Panc1 (cell line): ENCODE results near the gene BPIFA1. TPM values are rescaled to one million over a fixed set of nuclear protein-coding genes. Genes with fewer than 3 reads are reported as not detected.

Source experiments
- ATAC-seq: fragments of 200-7000 bp; cut with Tn5 transposase; 2 replicates; pipeline ENCODE4 v1.9.1; 2020; ENCODE audit warnings: mild to moderate bottlenecking, moderate library complexity
- BruUV-seq: library from RNA; stranded (reverse); fragments of 400-500 nt; replicated peaks from 2 replicates; lab custom pipeline; 2021; lab: Mats Ljungman, UMichigan
- CTCF ChIA-PET: fragments of 300-600 bp; sonication (Branson Sonifier 250); formaldehyde crosslinking; loops from one replicate; lab custom pipeline; 2022; ENCODE audit warnings: antibody characterized with exemption; lab: Charles Lee
- POLR2A ChIA-PET: fragments of 300-600 bp; sonication (Branson Sonifier 250); formaldehyde crosslinking; loops from one replicate; lab custom pipeline; 2022; ENCODE audit warnings: antibody characterized with exemption; lab: Charles Lee
- DNase-seq: peaks from one replicate; pipeline ENCODE4 v3.0.0-alpha.2; 2010; ENCODE audit warnings: low read depth, low spot score
- H3K27ac ChIP-seq: 2 replicates; pipeline ENCODE4 v1.5.1; 2011; ENCODE audit warnings: mild to moderate bottlenecking, low read length, inconsistent platforms
- H3K27me3 ChIP-seq: fragments of 200-500 bp; sonication (Bioruptor generic); 2 replicates; pipeline ENCODE4 v1.6.0; 2014; ENCODE audit warnings: low read length, inconsistent platforms; ENCODE audit not compliant: control insufficient read depth, insufficient read depth
- H3K36me3 ChIP-seq: fragments of 200-500 bp; sonication (Bioruptor generic); 2 replicates; pipeline ENCODE4 v1.5.1; 2014; ENCODE audit warnings: inconsistent platforms, mild to moderate bottlenecking, low read length, moderate library complexity; ENCODE audit not compliant: control insufficient read depth, insufficient read depth
- H3K4me1 ChIP-seq: 2 replicates; pipeline ENCODE4 v1.5.1; 2011; ENCODE audit warnings: inconsistent platforms, mild to moderate bottlenecking, low read length, moderate library complexity; ENCODE audit not compliant: control insufficient read depth, insufficient read depth
- H3K4me3 ChIP-seq, 2 experiments: 2 replicates each; pipeline ENCODE4 v1.5.1; 2011 to 2012; ENCODE audit warnings: low read depth in 2 of 2, low read length in 2 of 2, mild to moderate bottlenecking in 2 of 2, inconsistent platforms in 1 of 2, moderate library complexity in 1 of 2
- H3K9me3 ChIP-seq: fragments of 200-500 bp; sonication (Bioruptor generic); 2 replicates; pipeline ENCODE4 v1.5.1; 2014; ENCODE audit warnings: low read depth, mild to moderate bottlenecking, inconsistent platforms, low read length, moderate library complexity; ENCODE audit not compliant: control insufficient read depth, insufficient read depth
- POLR2AphosphoS5 ChIP-seq: IDR thresholded peaks from 2 replicates; pipeline ENCODE4 v1.6.1; 2012; ENCODE audit warnings: mild to moderate bottlenecking, low read depth, low read length, moderate library complexity
- SIN3A ChIP-seq: IDR thresholded peaks from 2 replicates; pipeline ENCODE4 v1.6.1; 2012; ENCODE audit warnings: low read depth, mild to moderate bottlenecking, low read length, moderate library complexity, borderline replicate concordance; ENCODE audit not compliant: insufficient read depth
- TCF7L2 ChIP-seq: IDR thresholded peaks from 2 replicates; pipeline ENCODE4 v1.6.1; 2011; ENCODE audit warnings: mild to moderate bottlenecking, low read depth, low read length, inconsistent platforms
- in situ Hi-C: cut with HindIII; loops from 2 replicates; pipeline ENCODE4 v1.10.0; 2016; ENCODE audit warnings: low sequenced_read_pairs, low pct_unique_long_range_greater_than_20kb
- intact Hi-C: fragments of 100-400 bp; cut with micrococcal nuclease; formaldehyde crosslinking; loops from one replicate; pipeline ENCODE4 v1.10.0; 2022; ENCODE audit not compliant: unreplicated experiment
- total RNA-seq: library from RNA; stranded (reverse); gene quantifications from one replicate; pipeline ENCODE4 v1.2.1, GENCODE V29; 2021; ENCODE audit not compliant: unreplicated experiment
- TF ChIP-seq, protein P1 (sequence below): fragments of 450-650 bp; IDR thresholded peaks from 2 replicates; pipeline ENCODE4 v1.5.1; 2017; ENCODE audit warnings: mild to moderate bottlenecking
- TF ChIP-seq, protein P2 (sequence below), 2 experiments: IDR thresholded peaks; 2 replicates each; pipeline ENCODE4 v1.6.1; 2011 to 2012; ENCODE audit warnings: low read depth in 2 of 2, control low read depth in 1 of 2, low read length in 1 of 2, mild to moderate bottlenecking in 1 of 2, moderate library complexity in 1 of 2; ENCODE audit not compliant: insufficient read depth in 1 of 2

The BPIFA1 gene
- total RNA-seq, 1 experiment from 2014 or later = not detected

DNA sequence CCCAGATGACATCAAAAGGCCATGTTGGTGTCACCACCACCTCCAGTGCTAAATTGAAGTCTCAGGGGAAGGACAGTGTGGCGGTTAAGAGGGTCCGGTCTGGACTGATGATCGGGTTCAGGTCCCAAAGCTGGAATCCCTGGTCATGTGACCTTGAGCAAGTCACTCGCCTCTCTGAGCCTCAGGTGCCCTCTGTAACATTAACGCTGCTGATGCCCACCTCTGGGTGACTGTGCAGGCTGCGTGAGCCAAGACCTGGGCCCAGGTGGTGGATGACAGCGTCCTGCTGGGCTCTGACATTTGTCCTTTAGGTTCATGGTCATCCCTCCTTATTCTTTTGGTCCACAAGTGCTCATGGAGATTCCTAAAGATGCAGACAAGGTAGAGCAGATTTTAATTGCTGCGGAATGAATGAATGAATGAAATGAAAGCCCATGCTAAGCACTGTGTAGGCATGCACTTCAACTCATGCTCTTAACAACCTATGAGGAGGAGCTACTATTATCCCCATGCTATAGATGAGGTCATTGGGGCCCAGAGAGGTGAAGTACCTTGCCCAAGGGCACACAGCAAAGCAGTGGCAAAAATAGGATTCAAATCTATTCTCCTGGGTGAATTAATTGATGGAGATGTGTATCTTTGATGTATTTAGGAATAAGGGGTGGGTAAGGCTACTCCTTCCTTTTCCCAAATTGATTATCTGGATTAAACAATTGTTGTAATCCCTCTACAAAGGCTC is 46.6 kb downstream of the BPIFA1 start:
- POLR2A ChIA-PET = no interaction called here
- ATAC-seq (no peak), DNase-seq (no peak)
- Histone ChIP-seq H3K9me3 (no peaks in the 10 kb centered on the region), H3K27ac (no peak overlapping the region), H3K27me3 (no peaks in the 10 kb centered on the region), H3K36me3 (no peaks in the 10 kb centered on the region), H3K4me1 (no peaks in the 10 kb centered on the region), H3K4me3 (no peak overlapping the region)
- no TSS peak for BruUV-seq
- in situ Hi-C loops = no loop called here
- intact Hi-C loops = no loop called here
- CTCF ChIA-PET = no interaction called here
- TF ChIP-seq POLR2AphosphoS5 (no peak), TCF7L2 (no peak), SIN3A (no peak)
- TF ChIP-seq, protein P1, sequence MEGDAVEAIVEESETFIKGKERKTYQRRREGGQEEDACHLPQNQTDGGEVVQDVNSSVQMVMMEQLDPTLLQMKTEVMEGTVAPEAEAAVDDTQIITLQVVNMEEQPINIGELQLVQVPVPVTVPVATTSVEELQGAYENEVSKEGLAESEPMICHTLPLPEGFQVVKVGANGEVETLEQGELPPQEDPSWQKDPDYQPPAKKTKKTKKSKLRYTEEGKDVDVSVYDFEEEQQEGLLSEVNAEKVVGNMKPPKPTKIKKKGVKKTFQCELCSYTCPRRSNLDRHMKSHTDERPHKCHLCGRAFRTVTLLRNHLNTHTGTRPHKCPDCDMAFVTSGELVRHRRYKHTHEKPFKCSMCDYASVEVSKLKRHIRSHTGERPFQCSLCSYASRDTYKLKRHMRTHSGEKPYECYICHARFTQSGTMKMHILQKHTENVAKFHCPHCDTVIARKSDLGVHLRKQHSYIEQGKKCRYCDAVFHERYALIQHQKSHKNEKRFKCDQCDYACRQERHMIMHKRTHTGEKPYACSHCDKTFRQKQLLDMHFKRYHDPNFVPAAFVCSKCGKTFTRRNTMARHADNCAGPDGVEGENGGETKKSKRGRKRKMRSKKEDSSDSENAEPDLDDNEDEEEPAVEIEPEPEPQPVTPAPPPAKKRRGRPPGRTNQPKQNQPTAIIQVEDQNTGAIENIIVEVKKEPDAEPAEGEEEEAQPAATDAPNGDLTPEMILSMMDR = no peak
- TF ChIP-seq, protein P2, sequence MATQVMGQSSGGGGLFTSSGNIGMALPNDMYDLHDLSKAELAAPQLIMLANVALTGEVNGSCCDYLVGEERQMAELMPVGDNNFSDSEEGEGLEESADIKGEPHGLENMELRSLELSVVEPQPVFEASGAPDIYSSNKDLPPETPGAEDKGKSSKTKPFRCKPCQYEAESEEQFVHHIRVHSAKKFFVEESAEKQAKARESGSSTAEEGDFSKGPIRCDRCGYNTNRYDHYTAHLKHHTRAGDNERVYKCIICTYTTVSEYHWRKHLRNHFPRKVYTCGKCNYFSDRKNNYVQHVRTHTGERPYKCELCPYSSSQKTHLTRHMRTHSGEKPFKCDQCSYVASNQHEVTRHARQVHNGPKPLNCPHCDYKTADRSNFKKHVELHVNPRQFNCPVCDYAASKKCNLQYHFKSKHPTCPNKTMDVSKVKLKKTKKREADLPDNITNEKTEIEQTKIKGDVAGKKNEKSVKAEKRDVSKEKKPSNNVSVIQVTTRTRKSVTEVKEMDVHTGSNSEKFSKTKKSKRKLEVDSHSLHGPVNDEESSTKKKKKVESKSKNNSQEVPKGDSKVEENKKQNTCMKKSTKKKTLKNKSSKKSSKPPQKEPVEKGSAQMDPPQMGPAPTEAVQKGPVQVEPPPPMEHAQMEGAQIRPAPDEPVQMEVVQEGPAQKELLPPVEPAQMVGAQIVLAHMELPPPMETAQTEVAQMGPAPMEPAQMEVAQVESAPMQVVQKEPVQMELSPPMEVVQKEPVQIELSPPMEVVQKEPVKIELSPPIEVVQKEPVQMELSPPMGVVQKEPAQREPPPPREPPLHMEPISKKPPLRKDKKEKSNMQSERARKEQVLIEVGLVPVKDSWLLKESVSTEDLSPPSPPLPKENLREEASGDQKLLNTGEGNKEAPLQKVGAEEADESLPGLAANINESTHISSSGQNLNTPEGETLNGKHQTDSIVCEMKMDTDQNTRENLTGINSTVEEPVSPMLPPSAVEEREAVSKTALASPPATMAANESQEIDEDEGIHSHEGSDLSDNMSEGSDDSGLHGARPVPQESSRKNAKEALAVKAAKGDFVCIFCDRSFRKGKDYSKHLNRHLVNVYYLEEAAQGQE (IDR thresholded peaks at IDR 0.05; ENCODE audit: insufficient read depth in 1 of 2, low read depth in 2 of 2, low read length in 1 of 2) = no peak

DNA sequence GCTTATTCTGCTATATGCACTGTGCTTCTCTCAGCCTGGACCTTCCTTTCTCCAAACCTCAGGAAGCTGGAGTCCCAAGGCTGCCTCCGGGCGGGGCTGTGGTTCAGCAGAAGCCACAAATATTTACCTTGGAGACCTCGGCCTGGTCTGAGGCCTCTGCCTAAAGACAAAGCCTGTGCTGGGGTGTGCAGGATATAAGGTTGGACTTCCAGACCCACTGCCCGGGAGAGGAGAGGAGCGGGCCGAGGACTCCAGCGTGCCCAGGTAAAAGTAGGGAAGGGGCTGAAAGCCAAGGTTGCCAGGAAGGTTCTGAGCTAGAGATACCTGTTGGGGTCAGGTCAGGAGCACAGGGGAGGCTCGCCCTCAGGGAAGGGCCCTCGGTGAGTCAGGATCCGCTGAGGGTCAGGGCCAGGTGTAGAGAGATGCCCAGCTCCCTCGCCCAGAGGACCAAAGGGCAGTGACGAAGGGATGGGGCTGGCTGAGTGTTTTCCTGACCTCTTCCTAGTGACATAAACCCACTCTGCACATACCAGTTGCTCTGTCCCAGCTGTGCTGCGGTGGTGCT is 47.3 kb downstream of the BPIFA1 start, which contains the start of gene BPIFB1:
Gene BPIFB1 (plus strand): TSS at position 224 of the 565 bp plus-strand sequence. CDS start 2,860 bp downstream, outside the sequence.
- Histone ChIP-seq H3K27me3 (no peaks in the 10 kb centered on the region), H3K4me1 (no peaks in the 10 kb centered on the region), H3K4me3 (no peak within 1 kb of the TSS), H3K36me3 (no peaks in the 10 kb centered on the region), H3K9me3 (no peaks in the 10 kb centered on the region), H3K27ac (no peak within 1 kb of the TSS)
- ChIA-PET CTCF (no interaction called here), POLR2A (interaction anchor here (0.5 kb wide), 1 partner anchor 304 kb away, joined by 6 read pairs; no protein-coding TSS in a partner anchor)
- intact Hi-C loops = no loop called here
- DNase-seq (no peak), ATAC-seq (no peak)
- in situ Hi-C loops = no loop called here
- no TSS peak for BruUV-seq
- no peak for TF ChIP-seq POLR2AphosphoS5
- TF ChIP-seq, protein P2 (IDR thresholded peaks at IDR 0.05; ENCODE audit: insufficient read depth in 1 of 2, low read depth in 2 of 2, low read length in 1 of 2) = no peak
- no peak for TF ChIP-seq SIN3A
- TF ChIP-seq, protein P1 = no peak
- TF ChIP-seq TCF7L2 = no peak
